ENCODE measurements around the gene IL17RB. TPM values are rescaled to one million over a fixed set of nuclear protein-coding genes. Genes with fewer than 3 reads are reported as not detected.
A peak's percentile ranks its signal among the peaks of the same experiment; 100 is the strongest.

The IL17RB gene
- total RNA-seq, 1 donor: 0.81 TPM

DNA sequence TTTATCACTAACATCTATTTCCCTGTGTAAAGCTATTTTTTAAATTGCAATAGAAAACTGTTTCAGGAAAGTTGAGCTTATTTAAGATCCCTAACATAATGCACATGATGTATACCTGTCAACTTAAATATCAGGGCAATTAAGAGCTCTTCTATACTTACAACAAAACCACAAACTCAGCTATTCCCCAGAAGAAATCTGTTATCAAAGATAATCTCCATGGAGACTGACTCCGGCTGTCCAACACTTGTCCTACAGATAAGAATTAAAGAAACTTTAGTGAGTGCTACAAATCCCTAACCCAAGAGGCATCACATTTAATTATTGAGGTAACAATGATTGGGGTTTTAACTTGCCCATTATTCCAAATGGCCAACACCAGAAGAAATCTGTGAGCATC lies 41.9 kb downstream of the IL17RB start:
- TF ChIP-seq, protein P1, sequence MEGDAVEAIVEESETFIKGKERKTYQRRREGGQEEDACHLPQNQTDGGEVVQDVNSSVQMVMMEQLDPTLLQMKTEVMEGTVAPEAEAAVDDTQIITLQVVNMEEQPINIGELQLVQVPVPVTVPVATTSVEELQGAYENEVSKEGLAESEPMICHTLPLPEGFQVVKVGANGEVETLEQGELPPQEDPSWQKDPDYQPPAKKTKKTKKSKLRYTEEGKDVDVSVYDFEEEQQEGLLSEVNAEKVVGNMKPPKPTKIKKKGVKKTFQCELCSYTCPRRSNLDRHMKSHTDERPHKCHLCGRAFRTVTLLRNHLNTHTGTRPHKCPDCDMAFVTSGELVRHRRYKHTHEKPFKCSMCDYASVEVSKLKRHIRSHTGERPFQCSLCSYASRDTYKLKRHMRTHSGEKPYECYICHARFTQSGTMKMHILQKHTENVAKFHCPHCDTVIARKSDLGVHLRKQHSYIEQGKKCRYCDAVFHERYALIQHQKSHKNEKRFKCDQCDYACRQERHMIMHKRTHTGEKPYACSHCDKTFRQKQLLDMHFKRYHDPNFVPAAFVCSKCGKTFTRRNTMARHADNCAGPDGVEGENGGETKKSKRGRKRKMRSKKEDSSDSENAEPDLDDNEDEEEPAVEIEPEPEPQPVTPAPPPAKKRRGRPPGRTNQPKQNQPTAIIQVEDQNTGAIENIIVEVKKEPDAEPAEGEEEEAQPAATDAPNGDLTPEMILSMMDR (IDR thresholded peaks at IDR 0.05; ENCODE audit: insufficient read depth, low read length): no peak

DNA sequence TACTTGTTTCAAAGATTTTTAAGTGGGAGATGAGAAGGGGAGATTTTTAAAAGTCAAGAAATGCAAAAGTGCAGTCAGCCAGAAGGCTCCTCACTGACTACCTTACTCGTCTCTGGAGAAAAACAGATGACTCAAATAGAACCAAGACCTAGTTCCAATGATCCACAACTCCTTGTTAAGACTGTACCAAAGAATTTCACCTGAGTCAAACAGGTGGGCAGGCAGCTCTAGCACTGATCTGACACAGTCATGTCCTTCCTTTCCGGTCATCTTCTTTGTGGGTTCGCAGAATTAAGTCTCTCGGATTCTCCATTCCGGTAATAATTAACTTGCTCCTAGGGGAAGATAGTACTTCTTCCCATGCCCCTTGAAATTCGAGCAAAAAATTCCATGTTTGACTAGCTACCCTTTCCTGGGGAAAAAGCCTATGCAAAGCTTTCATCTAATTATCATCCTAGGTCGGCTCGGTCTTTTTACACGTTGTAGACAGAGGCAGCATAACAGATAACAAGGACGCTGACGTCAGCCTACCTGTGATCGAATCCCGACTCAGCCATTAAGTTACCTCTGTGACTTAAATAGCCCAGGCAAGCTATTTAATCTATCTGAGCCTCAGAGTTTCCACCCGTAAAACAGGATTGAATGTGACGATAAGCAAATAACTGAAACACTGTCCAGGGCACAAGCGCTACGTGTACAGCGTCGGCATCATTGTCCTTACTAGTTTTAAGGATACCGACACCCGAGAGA lies 44.5 kb downstream of the IL17RB start:
- peak overlapping the region; percentile 95 for H3K4me3 ChIP-seq (ENCODE audit: low read depth, low read length)
- peak; percentile 47 for DNase-seq (ENCODE audit: low read depth)
- TF ChIP-seq, protein P1 (IDR thresholded peaks at IDR 0.05; ENCODE audit: insufficient read depth, low read length): no peak

More for the DNA sequence above, 41.9 kb downstream of the IL17RB start:
- no peak overlapping the region for H3K4me3 ChIP-seq (ENCODE audit: low read depth, low read length)
- DNase-seq (ENCODE audit: low read depth): no peak

DNA sequence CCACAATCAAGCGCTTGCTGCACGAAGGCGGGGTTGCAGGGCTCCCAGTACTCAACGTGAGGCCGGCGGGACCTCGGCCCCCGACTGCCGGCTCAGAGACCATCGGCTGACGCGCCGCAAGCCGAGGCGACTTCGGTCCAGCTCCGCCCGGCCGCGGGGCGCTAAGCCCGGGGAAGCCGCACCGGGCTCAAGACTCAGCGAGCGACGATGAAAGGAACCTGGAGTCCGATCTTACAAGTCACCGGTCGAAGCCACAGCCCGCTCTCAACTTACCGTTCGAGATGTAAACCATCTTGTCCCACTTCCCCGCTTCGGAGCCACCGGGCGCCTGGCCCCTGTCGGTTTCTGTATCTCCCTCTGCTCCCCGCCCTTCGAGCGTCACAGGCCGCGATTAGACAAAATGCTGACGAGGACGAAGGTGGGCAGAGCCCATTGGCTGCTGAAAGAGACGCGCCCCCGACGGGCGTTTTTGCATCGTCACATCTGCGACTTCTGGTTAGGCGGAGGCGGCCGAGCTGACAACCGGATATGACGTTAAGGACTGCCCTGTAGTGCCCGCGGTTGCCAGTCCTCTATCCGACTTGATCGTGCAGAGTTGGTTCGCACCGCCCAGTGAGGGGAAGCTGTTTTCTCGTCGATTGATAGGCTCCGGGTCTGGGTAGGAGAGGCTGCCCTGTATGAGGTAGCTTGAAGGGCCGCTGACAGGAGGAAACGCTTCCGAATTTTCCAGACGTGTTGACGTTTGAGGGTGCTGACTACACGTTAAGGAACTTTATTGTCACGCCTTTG lies 45.3 kb downstream of the IL17RB start, which contains the start of gene SELENOK:
Gene SELENOK, minus strand, starts transcription at position 363 of the 789 bp plus-strand sequence.
- peak; percentile 99 for DNase-seq (ENCODE audit: low read depth)
- peak within 1 kb of the TSS; percentile 95 for H3K4me3 ChIP-seq (ENCODE audit: low read depth, low read length)
- TF ChIP-seq, protein P1 (IDR thresholded peaks at IDR 0.05; ENCODE audit: insufficient read depth, low read length): no peak

DNA sequence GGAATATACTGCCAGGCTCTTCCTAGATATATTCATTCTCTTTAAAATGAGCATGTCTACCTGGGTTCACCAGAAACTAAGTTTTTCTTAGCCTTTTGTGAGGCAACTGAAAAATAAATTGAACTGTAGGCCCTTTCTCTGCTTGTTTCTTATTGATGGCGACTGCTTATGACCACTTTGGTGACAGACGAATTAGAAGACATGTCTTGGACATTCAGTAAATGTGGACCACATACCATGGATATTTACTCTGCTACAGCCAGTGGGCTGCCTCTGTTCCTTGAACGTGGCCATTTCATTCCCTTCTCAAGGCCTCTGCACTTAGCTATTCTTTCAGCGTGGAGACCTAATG lies 45.9 kb downstream of the IL17RB start:
- peak overlapping the region; percentile 69 for H3K4me3 ChIP-seq (ENCODE audit: low read depth, low read length)
- TF ChIP-seq, protein P1 (IDR thresholded peaks at IDR 0.05; ENCODE audit: insufficient read depth, low read length): no peak
- no peak for DNase-seq (ENCODE audit: low read depth)

DNA sequence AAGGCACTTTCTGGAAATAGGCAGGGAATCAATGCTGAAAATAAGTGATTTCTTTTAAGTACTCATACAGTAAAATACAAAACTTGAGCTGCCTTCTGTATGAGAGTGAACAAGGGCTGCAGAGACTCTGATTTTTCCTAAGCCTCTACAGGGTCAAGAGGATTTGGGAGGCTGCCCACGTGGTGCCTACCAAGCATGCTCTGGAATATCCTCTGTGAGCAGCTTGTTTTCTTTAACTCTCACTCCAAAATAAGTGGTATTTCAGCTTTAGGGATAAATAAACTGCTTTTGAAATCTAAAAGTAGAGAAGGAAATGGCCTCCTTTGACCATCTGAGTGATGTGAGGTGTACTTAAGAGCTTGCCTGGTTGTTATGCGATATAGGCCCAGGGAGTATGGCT lies 53.4 kb downstream of the IL17RB start:
- no peak for DNase-seq (ENCODE audit: low read depth)
- TF ChIP-seq, protein P1 (IDR thresholded peaks at IDR 0.05; ENCODE audit: insufficient read depth, low read length): no peak
- H3K4me3 ChIP-seq (ENCODE audit: low read depth, low read length): no peak overlapping the region

DNA sequence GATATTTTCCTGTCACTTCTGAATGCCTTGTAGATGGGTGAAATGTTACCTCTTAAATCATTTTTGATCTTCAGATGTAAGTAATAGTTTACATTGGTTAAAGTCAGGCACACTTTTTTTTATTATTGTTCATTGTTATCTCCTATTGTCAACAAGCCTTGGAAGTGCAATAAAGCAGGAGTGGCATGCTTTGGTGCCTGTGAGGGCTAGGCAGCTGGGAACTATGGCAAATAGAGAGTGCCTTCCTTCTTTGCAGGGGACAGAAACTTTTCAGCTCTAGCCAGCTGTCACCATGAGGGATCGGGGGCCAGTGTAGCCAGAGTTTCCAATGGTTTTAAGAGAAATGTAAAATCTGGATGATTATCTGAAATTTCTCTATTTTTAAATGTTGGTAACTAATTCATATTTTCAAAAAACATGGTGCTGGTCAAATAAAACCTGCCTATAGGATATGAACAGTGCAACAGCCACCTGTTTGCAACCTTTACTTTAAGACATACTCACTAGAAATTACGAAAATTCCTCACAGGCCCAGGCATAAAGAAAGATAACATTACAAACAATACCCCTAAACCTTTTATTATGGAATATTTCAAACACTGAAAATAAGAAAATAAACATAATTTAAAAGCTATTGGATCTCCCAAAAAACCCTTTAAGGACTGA lies 54.4 kb downstream of the IL17RB start:
- no peak for DNase-seq (ENCODE audit: low read depth)
- TF ChIP-seq, protein P1 (IDR thresholded peaks at IDR 0.05; ENCODE audit: insufficient read depth, low read length): no peak

More for the DNA sequence above, 54.4 kb downstream of the IL17RB start:
- no peak overlapping the region for H3K4me3 ChIP-seq (ENCODE audit: low read depth, low read length)
